ENCODE results near the gene CIC.
"Not testable (repeated sequence)": the region's sequence is repeated elsewhere in the genome, so short reads cannot be mapped to it uniquely, and the experiment has no call there.

The CIC gene

GRCh38 chr19:42313096-42313839 is 44.2 kb downstream of the CIC start, which contains the start of gene TMEM145:
Gene TMEM145, plus strand, starts transcription at chr19:42313309. Its CDS starts 68 bp downstream, at chr19:42313377.
- DNase-seq (ENCODE audit: low read depth in 2 of 2) = no peak

GRCh38 chr19:42313840-42314755 is 45.0 kb downstream of the CIC start:
- no peak for DNase-seq (ENCODE audit: low read depth in 2 of 2)

GRCh38 chr19:42315024-42315423 is 46.0 kb downstream of the CIC start:
- no peak for DNase-seq (ENCODE audit: low read depth in 2 of 2)

DNA sequence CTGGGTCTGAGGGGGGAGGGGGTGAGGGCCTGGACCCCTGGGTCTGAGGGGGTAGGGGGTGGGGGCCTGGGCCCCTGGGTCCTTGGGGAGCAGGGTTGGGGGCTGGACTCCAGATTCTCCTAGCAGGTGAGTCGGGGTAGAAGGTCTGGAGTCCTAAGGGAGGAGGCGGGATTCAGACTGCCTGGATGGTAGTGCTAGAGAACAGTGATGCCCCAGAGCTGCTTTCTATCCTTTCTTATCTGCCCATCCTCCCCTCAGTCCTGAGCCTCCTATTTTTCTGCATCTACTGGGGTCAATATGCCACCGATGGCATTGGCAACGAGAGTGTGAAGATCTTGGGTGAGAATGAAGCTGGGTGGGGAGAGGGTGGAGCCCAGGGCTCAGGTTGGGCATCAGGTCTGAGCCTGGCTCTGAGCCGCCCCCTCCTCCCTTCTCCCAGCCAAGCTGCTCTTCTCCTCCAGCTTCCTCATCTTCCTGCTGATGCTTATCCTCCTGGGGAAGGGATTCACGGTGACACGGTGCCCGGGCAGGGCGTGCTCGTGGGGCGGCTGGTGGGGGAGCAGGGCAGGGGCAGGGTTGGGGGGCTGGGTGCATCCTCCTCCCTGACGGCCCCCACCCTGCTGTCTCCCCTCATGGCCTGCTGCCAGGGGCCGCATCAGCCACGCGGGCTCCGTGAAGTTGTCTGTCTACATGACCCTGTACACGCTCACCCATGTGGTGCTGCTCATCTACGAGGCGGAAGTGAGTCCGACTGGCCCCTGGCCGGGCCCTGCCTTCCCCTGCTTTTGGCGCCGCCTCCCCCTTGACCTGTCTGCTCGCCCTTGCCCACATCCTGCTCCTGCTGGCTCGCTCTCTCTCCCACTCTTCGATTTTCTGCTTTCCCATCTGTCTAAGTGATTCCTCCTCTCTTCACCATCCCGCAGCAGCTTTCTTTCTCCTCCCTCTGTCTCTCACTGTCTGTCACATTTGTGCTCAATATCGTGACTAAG is 47.5 kb downstream of the CIC start:
- DNase-seq (ENCODE audit: low read depth in 2 of 2) = no peak

- DNase-seq (ENCODE audit: low read depth in 2 of 2) = no peak
These were observed 48.5 kb downstream of the CIC start for GRCh38 chr19:42317535-42317934.

GRCh38 chr19:42322305-42322704 is 53.3 kb downstream of the CIC start:
- DNase-seq (ENCODE audit: low read depth in 2 of 2) = no peak

- no peak for DNase-seq (ENCODE audit: low read depth in 2 of 2)
These were observed 54.4 kb downstream of the CIC start for GRCh38 chr19:42323473-42323851.

DNA sequence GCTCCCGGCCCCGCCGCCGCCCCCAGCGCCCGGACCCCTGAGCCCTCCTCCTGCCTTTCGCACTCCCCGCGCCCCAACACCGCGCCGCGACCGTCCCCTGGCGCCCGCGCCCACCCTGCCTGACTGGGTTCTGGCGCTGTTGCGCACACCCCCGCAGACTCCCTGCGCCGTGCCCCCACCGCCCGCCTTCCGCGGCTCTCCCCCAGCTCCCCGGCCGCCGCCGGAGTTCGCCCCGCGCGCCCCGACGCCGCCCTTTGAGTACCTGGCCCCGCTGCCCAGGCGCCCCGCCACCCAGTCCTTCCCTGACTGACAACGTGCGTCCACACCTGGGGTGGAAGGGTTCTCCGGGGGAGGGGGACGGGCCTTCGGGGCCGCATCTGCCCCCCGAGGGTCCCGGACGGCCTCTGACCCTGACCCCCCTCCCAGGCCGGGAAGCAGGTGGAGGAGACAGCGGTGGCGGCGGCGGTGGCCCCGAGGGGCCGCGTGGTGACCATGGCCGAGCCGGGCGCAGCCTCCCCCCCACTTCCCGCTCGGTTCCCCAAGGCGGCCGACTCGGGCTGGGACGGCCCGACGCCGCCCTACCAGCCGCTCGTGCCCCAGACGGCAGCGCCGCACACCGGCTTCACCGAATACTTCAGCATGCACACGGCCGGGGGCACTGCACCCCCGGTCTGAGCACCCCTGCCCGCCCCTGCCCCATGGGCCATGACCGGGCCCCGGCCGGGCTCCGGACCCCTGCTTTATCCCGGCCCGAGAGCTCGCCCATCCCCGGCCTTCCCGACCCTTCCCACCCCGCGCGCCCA is 55.0 kb downstream of the CIC start:
- no peak for DNase-seq (ENCODE audit: low read depth in 2 of 2)

DNA sequence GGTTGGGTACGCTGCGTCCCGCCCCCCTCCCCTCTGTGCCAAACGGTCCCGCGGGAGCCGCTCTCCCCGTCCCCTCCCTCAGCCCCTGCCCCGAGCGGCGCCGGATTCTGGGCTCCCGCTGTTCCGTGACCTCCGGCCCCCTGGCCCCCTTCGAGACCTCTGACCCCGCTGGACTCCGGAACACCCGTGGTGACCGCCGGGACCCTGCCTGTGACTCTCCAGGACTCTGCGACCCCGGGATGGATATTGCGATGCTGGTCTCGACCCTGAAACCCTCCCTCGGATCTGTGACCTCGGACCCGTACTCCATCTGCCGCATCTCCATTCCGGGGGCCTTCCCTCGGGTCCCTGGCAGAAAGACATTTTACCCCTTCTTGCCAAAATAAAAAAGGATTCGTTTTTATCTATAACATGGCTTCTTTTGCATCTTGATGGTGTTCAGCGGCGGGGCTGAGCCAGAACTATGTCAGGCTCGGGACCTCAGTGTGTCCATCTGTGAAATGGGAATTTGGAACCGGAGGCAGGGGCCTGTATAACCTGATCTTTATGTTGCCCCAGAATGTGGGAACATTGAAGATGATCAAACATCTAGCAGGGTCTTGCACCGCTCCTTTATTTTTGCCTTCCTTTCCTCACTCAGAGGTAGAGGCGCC is 55.7 kb downstream of the CIC start:
- no peak for DNase-seq (ENCODE audit: low read depth in 2 of 2)

GRCh38 chr19:42325308-42325895 is 56.4 kb downstream of the CIC start, which contains the start of gene MEGF8:
Gene MEGF8, plus strand, starts transcription at chr19:42325635. Its CDS starts 609 bp downstream, at chr19:42326244.
- DNase-seq (ENCODE audit: low read depth in 2 of 2) = peak; percentile 95 to 98

- no peak for DNase-seq (ENCODE audit: low read depth in 2 of 2)
These were observed 57.1 kb downstream of the CIC start for GRCh38 chr19:42325896-42326771.

- DNase-seq (ENCODE audit: low read depth in 2 of 2) = no peak
These were observed 57.9 kb downstream of the CIC start for GRCh38 chr19:42326969-42327368.

DNA sequence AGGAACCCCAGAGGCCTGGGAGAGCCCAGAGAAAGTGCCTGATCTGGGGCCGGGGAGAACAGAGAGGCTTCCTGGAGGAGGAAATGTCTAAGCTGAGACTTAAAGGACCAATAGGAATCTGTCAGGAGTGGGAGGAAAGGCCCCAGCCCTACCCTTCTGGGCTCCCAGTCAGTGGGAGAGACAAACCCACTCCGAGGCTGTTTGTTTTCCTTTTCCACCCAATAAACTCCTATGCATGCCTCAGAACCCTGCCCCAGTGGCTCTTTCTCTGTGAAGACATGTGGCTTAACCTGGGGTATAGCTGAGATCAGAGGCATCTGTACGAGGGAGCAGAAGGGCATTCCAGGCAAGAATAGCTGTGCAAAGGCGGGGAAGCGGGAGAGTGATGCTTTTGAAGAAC is 58.3 kb downstream of the CIC start:
- DNase-seq (ENCODE audit: low read depth in 2 of 2) = no peak

- no peak for DNase-seq (ENCODE audit: low read depth in 2 of 2)
These were observed 59.1 kb downstream of the CIC start for GRCh38 chr19:42328106-42328505.

DNA sequence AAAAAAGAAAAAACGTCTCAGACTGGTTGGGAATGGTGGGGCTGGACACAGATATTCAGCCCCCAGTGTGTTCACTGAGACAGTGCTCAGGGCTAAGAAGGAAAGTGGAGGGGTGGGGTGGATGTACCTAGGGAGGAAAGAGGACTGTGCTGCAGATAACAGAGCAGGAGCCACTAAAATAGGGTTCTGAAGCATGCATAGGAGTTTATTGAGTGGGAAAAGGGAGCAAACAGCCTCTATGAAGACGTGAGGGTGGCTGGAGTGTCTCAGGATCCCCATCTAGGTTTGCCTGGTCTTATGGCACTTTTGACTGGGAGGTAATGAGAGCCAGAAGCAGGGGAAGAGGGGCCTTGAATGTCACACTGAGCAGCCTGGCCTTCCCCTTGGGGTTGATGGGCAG is 59.8 kb downstream of the CIC start:
- DNase-seq (ENCODE audit: low read depth in 2 of 2) = no peak

DNA sequence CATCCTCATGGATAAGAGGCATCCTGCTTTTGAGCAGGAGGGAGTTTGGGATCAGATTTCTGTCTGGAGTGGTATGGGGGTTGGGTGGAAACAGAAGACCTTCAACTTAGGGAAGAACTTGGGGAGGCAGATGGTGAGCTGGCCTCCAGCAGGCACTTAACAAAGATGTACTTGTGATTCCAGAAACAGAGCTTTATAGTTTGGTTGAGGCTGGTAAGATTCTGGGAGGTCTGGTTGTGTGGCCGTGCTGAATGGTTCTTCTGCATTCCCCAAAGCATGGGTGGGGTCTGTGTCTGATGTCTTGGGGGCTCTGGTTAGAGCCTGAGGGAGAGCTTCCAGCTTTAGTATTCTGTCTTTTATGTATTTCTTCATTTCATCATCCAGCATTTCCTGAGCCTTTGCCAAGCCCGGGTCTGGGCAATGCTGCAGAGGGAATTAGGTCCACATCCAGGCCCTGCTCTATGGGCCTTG is 61.2 kb downstream of the CIC start:
- DNase-seq (ENCODE audit: low read depth in 2 of 2) = no peak

GRCh38 chr19:42331333-42331732 is 62.3 kb downstream of the CIC start:
- DNase-seq (ENCODE audit: low read depth in 2 of 2) = not testable (repeated sequence)

DNA sequence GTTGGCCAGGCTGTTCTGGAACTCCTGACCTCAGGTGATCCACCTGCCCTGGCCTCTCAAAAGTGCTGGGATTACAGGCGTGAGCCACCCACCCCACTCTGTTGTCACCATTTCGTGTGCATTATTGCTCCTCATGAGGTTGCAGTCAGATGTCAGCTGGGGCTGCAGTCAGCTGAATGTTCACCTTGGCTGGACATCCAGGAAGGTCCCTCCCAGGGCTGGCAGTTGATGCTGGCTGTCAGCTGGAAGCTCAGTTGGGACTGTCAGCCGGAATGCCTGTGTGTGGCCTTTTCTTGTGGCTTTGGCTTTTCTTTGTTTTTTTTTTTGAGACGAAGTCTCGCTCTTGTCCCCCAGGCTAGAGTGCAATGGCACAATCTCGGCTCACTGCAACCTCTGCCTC is 63.0 kb downstream of the CIC start:
- no peak for DNase-seq (ENCODE audit: low read depth in 2 of 2)

DNA sequence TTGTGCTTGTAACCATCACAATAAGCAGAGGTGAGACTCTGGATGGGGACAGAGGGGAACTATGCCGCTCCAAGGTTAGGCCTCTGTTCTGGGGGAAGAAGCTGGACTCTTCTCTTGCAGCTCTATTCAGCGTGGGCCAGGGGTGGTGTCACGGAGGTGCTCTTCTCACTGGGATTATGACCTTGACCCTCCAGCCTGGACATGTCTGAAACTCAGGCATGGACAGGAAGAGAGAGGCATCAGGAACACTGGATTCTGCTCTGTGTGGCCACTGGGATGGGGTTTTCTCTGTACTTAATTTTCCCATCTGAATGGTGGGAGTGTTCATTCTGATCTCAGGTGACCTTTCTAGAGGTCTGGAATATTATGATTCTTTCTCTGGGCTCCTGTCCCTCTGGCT is 64.0 kb downstream of the CIC start:
- DNase-seq (ENCODE audit: low read depth in 2 of 2) = no peak
